Activated CD4-positive, alpha-beta T cell treated with anti-CD3 and anti-CD28 coated beads, Interleukin-2, amount 10 ng/mL, durations not matched to agents 7 days and 5 days (primary cell): ENCODE measurements around the gene APOB. TPM values are rescaled to one million over a fixed set of nuclear protein-coding genes. Genes with fewer than 3 reads are reported as not detected.

ENCODE experiments used
- CTCF ChIA-PET: fragments of 350-600 bp; sonication (Branson Sonifier 250); formaldehyde crosslinking; loops from one replicate; lab custom pipeline; 2021; ENCODE audit warnings: antibody characterized with exemption; lab: Charles Lee
- POLR2A ChIA-PET: fragments of 350-600 bp; sonication (Branson Sonifier 250); formaldehyde crosslinking; loops from one replicate; lab custom pipeline; 2021; ENCODE audit warnings: antibody characterized with exemption; lab: Charles Lee
- DNase-seq: peaks from one replicate; pipeline ENCODE4 v3.0.0-alpha.2; 2020
- H3K27ac Mint-ChIP-seq: one replicate; pipeline ENCODE4 v1.8.0; 2021; ENCODE audit warnings: mild to moderate bottlenecking, moderate library complexity, mixed read lengths
- H3K27me3 Mint-ChIP-seq: one replicate; pipeline ENCODE4 v1.8.0; 2021; ENCODE audit warnings: mixed read lengths
- H3K36me3 Mint-ChIP-seq: one replicate; pipeline ENCODE4 v1.8.0; 2021; ENCODE audit warnings: low read depth, mixed read lengths
- H3K4me1 Mint-ChIP-seq: one replicate; pipeline ENCODE4 v1.8.0; 2021; ENCODE audit warnings: mixed read lengths
- H3K4me3 Mint-ChIP-seq: one replicate; pipeline ENCODE4 v1.8.0; 2021; ENCODE audit warnings: mild to moderate bottlenecking, moderate library complexity, mixed read lengths
- H3K9me3 Mint-ChIP-seq: one replicate; pipeline ENCODE4 v1.8.0; 2021; ENCODE audit warnings: mixed read lengths
- total RNA-seq, 2 experiments: library from RNA; stranded (reverse); gene quantifications; one replicate each; pipeline ENCODE4 v1.2.3, GENCODE V29; 2021

APOB gene
- total RNA-seq, 2 experiments from 2014 or later: not detected

- Mint-ChIP-seq H3K27me3 (peaks cover 2% of the 10 kb centered on the region), H3K27ac (no peak overlapping the region)
- CTCF ChIA-PET: no interaction called here
Observed at GRCh38 chr2:20976527-20976926, 67.3 kb downstream of the APOB start.

GRCh38 chr2:20972792-20973565 is 70.9 kb downstream of the APOB start:
- Mint-ChIP-seq H3K9me3 (no peaks in the 10 kb centered on the region), H3K27ac (no peak overlapping the region), H3K4me1 (no peaks in the 10 kb centered on the region), H3K27me3 (peaks cover 6% of the 10 kb centered on the region), H3K36me3 (no peaks in the 10 kb centered on the region), H3K4me3 (no peak overlapping the region)
- DNase-seq: no peak
- ChIA-PET CTCF (no interaction called here), POLR2A (no interaction called here)

More at GRCh38 chr2:20976527-20976926, 67.3 kb downstream of the APOB start:
- Mint-ChIP-seq H3K9me3 (no peaks in the 10 kb centered on the region), H3K36me3 (no peaks in the 10 kb centered on the region), H3K4me1 (no peaks in the 10 kb centered on the region), H3K4me3 (no peak overlapping the region)
- DNase-seq: no peak
- POLR2A ChIA-PET: no interaction called here

- ChIA-PET CTCF (no interaction called here), POLR2A (no interaction called here)
- DNase-seq: no peak
- no peaks in the 10 kb centered on the region for H3K4me1 Mint-ChIP-seq
- H3K4me3 Mint-ChIP-seq: no peak overlapping the region
- H3K27ac Mint-ChIP-seq: no peak overlapping the region
- H3K27me3 Mint-ChIP-seq: peaks cover 6% of the 10 kb centered on the region
- no peaks in the 10 kb centered on the region for H3K36me3 Mint-ChIP-seq
- H3K9me3 Mint-ChIP-seq: no peaks in the 10 kb centered on the region
Observed at GRCh38 chr2:20972110-20972509, 71.8 kb downstream of the APOB start.

GRCh38 chr2:20970068-20970467 is 73.8 kb downstream of the APOB start:
- no peaks in the 10 kb centered on the region for H3K9me3 Mint-ChIP-seq
- no peak for DNase-seq
- no peaks in the 10 kb centered on the region for H3K36me3 Mint-ChIP-seq
- H3K27ac Mint-ChIP-seq: no peak overlapping the region
- CTCF ChIA-PET: no interaction called here
- POLR2A ChIA-PET: no interaction called here
- H3K4me1 Mint-ChIP-seq: no peaks in the 10 kb centered on the region
- peaks cover 8% of the 10 kb centered on the region for H3K27me3 Mint-ChIP-seq
- H3K4me3 Mint-ChIP-seq: no peak overlapping the region

GRCh38 chr2:20966061-20966595 is 77.7 kb downstream of the APOB start:
- H3K36me3 Mint-ChIP-seq: no peaks in the 10 kb centered on the region
- ChIA-PET CTCF (no interaction called here), POLR2A (no interaction called here)
- DNase-seq: no peak
- H3K4me1 Mint-ChIP-seq: no peaks in the 10 kb centered on the region
- no peaks in the 10 kb centered on the region for H3K9me3 Mint-ChIP-seq
- H3K4me3 Mint-ChIP-seq: no peak overlapping the region
- H3K27me3 Mint-ChIP-seq: peaks cover 14% of the 10 kb centered on the region
- H3K27ac Mint-ChIP-seq: no peak overlapping the region

GRCh38 chr2:20965221-20965620 is 78.7 kb downstream of the APOB start:
- H3K27ac Mint-ChIP-seq: no peak overlapping the region
- POLR2A ChIA-PET: no interaction called here

GRCh38 chr2:20963867-20964266 is 80.0 kb downstream of the APOB start:
- ChIA-PET CTCF (interaction anchor here (0.8 to 4.0 kb wide), 9 partner anchors 7 to 517 kb away, joined by 3 to 26 read pairs (median 4); partner anchors contain the start of gene RHOB), POLR2A (no interaction called here)
- peaks cover 10% of the 10 kb centered on the region for H3K27me3 Mint-ChIP-seq
- no peak for DNase-seq
- no peaks in the 10 kb centered on the region for H3K36me3 Mint-ChIP-seq
- no peaks in the 10 kb centered on the region for H3K9me3 Mint-ChIP-seq
- no peak overlapping the region for H3K4me3 Mint-ChIP-seq
- H3K27ac Mint-ChIP-seq: no peak overlapping the region
- no peaks in the 10 kb centered on the region for H3K4me1 Mint-ChIP-seq

More at GRCh38 chr2:20965221-20965620, 78.7 kb downstream of the APOB start:
- peaks cover 14% of the 10 kb centered on the region for H3K27me3 Mint-ChIP-seq
- H3K4me3 Mint-ChIP-seq: no peak overlapping the region
- no peaks in the 10 kb centered on the region for H3K9me3 Mint-ChIP-seq
- no peaks in the 10 kb centered on the region for H3K36me3 Mint-ChIP-seq
- H3K4me1 Mint-ChIP-seq: no peaks in the 10 kb centered on the region
- CTCF ChIA-PET: no interaction called here
- DNase-seq: no peak

- Mint-ChIP-seq H3K4me3 (no peak overlapping the region), H3K4me1 (no peaks in the 10 kb centered on the region), H3K27me3 (peaks cover 10% of the 10 kb centered on the region), H3K36me3 (no peaks in the 10 kb centered on the region), H3K27ac (no peak overlapping the region), H3K9me3 (no peaks in the 10 kb centered on the region)
- DNase-seq: peak; percentile 72
- POLR2A ChIA-PET: no interaction called here
- CTCF ChIA-PET: interaction anchor here (0.6 to 4.0 kb wide), 19 partner anchors 8 to 1879 kb away, joined by 3 to 26 read pairs (median 3); partner anchors contain the start of gene RHOB
Observed at GRCh38 chr2:20962939-20963557, 80.8 kb downstream of the APOB start.

- Mint-ChIP-seq H3K36me3 (no peaks in the 10 kb centered on the region), H3K4me3 (no peak overlapping the region), H3K4me1 (no peaks in the 10 kb centered on the region), H3K27me3 (peaks cover 10% of the 10 kb centered on the region), H3K27ac (no peak overlapping the region), H3K9me3 (no peaks in the 10 kb centered on the region)
- CTCF ChIA-PET: interaction anchor here (0.7 to 4.0 kb wide), 6 partner anchors 13 to 721 kb away, joined by 3 to 26 read pairs (median 3); no protein-coding TSS in a partner anchor
- no peak for DNase-seq
- POLR2A ChIA-PET: no interaction called here
Observed at GRCh38 chr2:20961858-20962257, 82.0 kb downstream of the APOB start.

- Mint-ChIP-seq H3K36me3 (no peaks in the 10 kb centered on the region), H3K4me1 (no peaks in the 10 kb centered on the region), H3K27ac (no peak overlapping the region), H3K4me3 (no peak overlapping the region), H3K27me3 (peaks cover 5% of the 10 kb centered on the region), H3K9me3 (no peaks in the 10 kb centered on the region)
- POLR2A ChIA-PET: no interaction called here
- no peak for DNase-seq
- CTCF ChIA-PET: no interaction called here
Observed at GRCh38 chr2:20960003-20960402, 83.9 kb downstream of the APOB start.

GRCh38 chr2:20959252-20959651 is 84.6 kb downstream of the APOB start:
- POLR2A ChIA-PET: no interaction called here
- H3K9me3 Mint-ChIP-seq: no peaks in the 10 kb centered on the region
- no peak overlapping the region for H3K4me3 Mint-ChIP-seq
- H3K36me3 Mint-ChIP-seq: no peaks in the 10 kb centered on the region
- H3K27ac Mint-ChIP-seq: no peak overlapping the region
- DNase-seq: no peak
- no peaks in the 10 kb centered on the region for H3K4me1 Mint-ChIP-seq
- CTCF ChIA-PET: no interaction called here
- peaks cover 4% of the 10 kb centered on the region for H3K27me3 Mint-ChIP-seq

GRCh38 chr2:20957788-20958525 is 85.9 kb downstream of the APOB start:
- ChIA-PET CTCF (interaction anchor here (2.2 kb wide), 1 partner anchor 297 kb away, joined by 7 read pairs; no protein-coding TSS in a partner anchor), POLR2A (no interaction called here)
- H3K36me3 Mint-ChIP-seq: no peaks in the 10 kb centered on the region
- H3K4me1 Mint-ChIP-seq: no peaks in the 10 kb centered on the region
- H3K9me3 Mint-ChIP-seq: no peaks in the 10 kb centered on the region
- DNase-seq: no peak
- H3K27me3 Mint-ChIP-seq: no peaks in the 10 kb centered on the region
- no peak overlapping the region for H3K4me3 Mint-ChIP-seq
- no peak overlapping the region for H3K27ac Mint-ChIP-seq
